Keratinocyte (primary cell): Measurements from ENCODE around the gene WNT7B.

ENCODE experiments used
- CTCF ChIP-seq, 3 experiments: IDR thresholded peaks in 1 of 3; conservative IDR thresholded peaks in 1 of 3; optimal IDR thresholded peaks in 1 of 3; 2 replicates in 2 of 3; 3 replicates in 1 of 3; pipeline versions ENCODE3 to v1.5.1; 2011; ENCODE audit warnings: low read length in 3 of 3, mild to moderate bottlenecking in 3 of 3, moderate library complexity in 2 of 3, control low read depth in 1 of 3, inconsistent platforms in 1 of 3; ENCODE audit not compliant: insufficient read depth in 2 of 3; ENCODE audit errors: extremely low read depth in 1 of 3
- EZH2 ChIP-seq: IDR thresholded peaks from one replicate; pipeline ENCODE4 v1.6.1; 2012; ENCODE audit warnings: inconsistent platforms, mild to moderate bottlenecking, low read length, moderate library complexity

GRCh38 chr22:45952151-45952550, 24.8 kb downstream of the WNT7B start:
- TF ChIP-seq CTCF (optimal IDR thresholded peaks at IDR 0.05 in 1 of 3, IDR thresholded peaks at IDR 0.05 in 1 of 3, conservative IDR thresholded peaks at IDR 0.05 in 1 of 3; ENCODE audit: extremely low read depth in 1 of 3, insufficient read depth in 2 of 3, low read length in 3 of 3), result no peak
- TF ChIP-seq EZH2, result no peak
